ENCODE data around the gene ARHGEF4.
A peak's percentile ranks its signal among the peaks of the same experiment; 100 is the strongest.

The ARHGEF4 gene

GRCh38 chr2:130818809-130819208 is 17.9 kb upstream of the ARHGEF4 start:
- DNase-seq: no peak

- DNase-seq: no peak
Measured at GRCh38 chr2:130819226-130819607, 17.5 kb upstream of the ARHGEF4 start.

- DNase-seq: no peak
Measured at GRCh38 chr2:130819608-130820278, 17.0 kb upstream of the ARHGEF4 start.

- DNase-seq: no peak
Measured at GRCh38 chr2:130820279-130820861, 16.3 kb upstream of the ARHGEF4 start.

- DNase-seq: no peak
Measured at GRCh38 chr2:130821867-130822266, 14.8 kb upstream of the ARHGEF4 start.

DNA sequence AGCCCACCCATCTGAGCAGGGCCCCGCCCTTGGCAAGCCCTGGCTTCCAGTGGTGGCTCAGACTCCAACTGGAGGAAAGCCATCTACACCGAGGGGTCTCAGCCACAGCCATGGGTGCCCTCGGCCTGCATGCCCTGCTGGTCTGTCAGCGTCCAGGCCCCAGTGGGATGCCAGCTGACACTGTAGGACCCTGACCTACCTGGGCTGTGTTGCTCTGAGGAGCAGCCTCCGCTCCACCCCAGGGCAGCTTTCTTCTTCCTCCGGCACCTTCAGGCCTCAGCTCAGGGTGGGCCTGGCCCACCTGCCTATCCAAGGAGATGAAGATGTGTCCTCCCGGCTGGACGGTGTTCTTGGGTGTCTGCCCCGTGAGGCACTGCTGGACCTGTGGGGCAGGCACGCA is 13.9 kb upstream of the ARHGEF4 start:
- DNase-seq: no peak

DNA sequence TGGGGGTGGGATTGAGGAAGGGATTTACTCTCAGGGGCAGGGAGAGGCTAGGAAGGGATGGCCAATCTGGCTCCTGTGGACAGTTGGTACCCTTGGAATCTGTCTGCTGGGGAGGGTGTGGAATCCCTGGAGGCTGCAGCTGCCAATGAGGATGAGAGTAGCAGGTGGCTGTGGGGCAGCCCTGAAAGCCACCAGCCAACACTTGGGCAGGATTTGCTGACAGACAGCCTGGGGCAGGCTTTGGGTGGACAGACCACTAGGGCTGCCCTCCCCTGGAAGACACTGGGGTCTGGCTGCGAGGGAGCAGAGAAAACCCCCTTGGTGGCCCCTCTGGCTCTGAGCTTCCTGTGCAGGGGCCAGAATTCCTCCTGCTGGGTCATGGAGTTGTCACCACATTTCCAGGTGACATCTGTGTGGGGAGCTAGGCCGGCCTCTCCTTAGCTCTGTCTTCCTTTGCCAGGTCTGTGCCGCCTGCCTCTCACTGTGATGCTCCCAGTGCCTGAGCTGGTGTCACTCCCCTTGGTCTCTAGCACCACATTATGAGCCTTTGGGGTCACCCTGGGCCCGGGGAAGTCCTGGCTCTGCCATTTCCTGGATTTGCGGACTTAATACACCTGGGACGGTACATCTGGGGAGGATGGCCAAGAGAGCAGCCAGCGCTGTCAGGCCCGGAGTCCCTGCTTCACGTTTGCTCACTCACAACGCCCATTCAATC is 13.4 kb upstream of the ARHGEF4 start:
- DNase-seq: no peak

- no peak for DNase-seq
Measured at GRCh38 chr2:130823886-130824491, 12.7 kb upstream of the ARHGEF4 start.

DNA sequence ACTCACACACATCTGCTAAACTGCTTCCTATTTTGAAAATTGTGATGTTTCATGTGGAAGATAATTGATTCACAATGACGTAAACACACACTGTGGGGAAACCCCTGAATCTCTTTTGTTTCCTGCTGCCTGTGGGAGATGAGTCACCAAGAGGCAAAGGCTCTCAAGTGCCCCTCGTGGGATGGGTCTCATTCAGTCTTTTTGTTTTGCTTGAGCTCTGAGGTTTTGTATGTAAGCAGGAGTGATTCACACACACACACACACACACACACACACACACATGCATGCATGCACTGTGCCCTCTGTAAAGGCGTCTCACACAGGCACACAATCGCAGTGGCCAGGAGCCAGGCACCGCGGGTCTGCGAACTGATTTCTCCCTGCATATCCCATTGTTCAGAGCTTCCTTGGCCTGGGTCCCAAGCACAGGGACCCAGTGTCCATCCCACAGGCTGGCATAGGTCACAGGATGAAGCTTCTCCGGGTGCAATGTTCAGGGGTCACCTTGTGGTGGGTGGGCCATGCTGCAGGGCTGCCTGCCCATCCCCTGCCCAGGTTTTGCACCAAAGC is 12.1 kb upstream of the ARHGEF4 start:
- peak; percentile 59 for DNase-seq

DNA sequence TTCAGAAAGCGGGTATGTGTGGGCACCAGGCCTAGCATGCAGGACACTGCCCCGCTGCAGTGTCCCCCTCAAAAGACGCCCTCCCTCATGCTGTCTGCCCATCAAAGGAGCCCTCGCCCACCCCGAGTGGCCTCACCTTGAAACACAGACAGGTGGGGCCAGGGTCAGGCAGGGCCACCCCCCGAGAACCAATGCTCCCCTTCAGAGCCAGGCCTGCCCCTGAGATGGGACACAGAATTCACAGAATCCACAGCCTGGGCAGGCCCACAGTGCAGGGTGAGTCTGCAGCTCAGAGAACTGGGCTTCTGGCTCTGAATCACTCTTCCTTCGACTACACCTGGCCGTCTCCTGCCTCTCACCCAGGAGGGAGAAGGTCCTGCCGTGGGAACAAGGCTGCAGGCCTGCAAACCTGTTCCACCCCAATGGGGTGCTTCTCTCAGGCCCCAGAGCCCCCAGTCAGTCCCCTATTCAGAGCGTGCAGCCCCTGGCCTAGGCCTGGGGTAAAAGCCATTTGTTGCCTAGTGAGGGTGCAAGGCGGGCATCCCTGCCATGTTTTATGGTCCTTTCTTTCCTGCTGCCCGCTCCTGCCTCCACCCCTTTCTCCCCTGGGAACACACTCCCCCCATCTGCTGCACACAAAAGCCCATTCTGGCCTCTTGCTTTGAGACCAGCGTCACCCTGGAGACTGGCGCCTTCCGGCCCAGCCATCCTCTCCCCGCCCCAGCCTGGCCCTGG is 11.3 kb upstream of the ARHGEF4 start:
- no peak for DNase-seq

DNA sequence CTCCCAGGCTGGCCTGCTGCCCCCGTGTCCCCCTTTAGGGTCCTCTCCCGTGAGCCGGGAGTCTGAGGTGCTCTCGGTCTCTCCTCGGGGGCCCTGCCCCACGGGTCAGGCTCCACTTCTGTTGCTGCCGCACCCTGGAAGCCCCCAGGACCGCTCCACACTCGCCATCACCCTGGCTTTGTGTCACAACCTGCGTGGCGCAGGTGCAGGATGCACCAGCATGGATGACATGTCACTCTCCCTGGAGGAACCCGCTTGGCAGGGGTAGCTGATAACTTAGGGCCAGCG is 10.8 kb upstream of the ARHGEF4 start:
- no peak for DNase-seq

GRCh38 chr2:130826419-130826818 is 10.3 kb upstream of the ARHGEF4 start:
- DNase-seq: no peak

- no peak for DNase-seq
Measured at GRCh38 chr2:130826821-130827501, 9.8 kb upstream of the ARHGEF4 start.

DNA sequence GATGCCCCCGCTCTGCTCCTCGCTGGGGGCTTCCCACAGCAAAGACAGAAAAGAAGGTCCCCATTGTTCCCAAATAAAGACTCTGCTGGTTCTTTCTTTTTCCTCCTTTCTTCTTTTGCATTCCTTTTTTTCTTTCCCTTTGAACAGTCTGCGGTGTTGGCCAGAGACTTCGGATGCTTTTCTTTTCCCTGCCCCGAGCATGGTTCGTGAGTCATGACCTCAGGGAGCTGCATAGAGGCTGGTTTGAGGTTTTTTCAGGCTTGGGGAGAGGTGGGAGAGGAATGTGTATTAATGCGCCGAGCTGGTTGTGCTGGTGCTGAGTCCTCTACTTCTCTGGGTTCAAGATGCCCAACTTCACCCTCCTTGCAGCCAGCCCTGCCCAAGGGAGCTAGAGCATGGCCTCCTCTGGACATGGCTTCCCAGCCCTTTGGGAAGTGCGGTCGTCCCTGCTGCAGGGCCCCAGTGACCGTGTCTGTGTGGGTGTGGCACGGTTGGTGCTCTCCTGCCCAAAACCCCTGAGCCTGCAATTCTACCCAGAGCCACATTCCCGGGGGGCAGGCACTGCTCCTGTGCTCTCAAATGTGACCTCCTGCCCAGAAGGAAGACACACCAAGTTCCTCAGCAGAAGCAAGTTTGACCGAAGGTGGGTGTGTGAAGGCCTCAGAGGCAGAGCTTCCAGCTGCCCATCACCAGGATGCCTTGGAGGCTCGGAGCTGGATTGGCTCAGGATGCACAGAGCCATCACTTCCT is 9.0 kb upstream of the ARHGEF4 start:
- DNase-seq: no peak

DNA sequence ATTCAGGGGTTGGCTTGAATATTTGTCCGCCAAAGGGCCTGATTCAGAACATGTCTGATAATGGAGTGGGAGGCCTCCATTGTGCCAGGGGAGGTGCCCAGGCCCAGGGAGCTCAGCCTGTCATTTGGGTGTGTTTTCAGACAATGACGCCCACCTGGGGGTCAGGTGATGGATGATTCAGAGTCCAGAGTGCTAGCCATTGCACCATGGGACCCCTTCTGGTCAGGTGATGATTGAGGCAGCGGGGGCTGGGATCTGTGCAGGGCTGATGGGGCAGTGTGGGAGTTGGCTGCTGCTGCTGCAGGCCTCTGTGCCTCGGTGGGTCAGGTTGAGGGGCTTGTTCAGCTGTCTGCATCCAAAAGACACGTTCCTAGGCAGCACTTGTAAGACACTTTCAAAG is 8.3 kb upstream of the ARHGEF4 start:
- DNase-seq: no peak

- no peak for DNase-seq
Measured at GRCh38 chr2:130829015-130829414, 7.7 kb upstream of the ARHGEF4 start.

GRCh38 chr2:130830538-130830937 is 6.2 kb upstream of the ARHGEF4 start:
- DNase-seq: no peak

DNA sequence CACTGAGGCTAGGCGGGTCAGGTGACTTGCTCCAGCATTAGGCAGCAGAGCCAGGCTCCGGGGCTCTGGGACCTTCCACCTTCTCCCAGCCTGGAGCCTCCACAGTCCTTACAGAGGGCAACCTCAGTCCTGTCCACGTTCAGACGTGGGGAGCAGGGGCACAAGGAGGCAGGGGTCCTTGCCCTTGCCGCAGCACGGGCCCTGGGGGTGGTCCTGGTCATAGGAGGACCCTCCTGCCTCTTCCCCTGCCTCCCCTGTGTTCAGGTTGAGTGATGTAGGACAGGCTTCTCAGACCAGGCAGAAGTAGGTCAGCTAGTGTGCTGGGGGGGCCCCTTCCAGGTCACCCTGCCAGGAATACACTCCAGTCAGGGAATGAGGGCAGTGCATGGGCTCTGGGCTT is 5.4 kb upstream of the ARHGEF4 start:
- DNase-seq: no peak

DNA sequence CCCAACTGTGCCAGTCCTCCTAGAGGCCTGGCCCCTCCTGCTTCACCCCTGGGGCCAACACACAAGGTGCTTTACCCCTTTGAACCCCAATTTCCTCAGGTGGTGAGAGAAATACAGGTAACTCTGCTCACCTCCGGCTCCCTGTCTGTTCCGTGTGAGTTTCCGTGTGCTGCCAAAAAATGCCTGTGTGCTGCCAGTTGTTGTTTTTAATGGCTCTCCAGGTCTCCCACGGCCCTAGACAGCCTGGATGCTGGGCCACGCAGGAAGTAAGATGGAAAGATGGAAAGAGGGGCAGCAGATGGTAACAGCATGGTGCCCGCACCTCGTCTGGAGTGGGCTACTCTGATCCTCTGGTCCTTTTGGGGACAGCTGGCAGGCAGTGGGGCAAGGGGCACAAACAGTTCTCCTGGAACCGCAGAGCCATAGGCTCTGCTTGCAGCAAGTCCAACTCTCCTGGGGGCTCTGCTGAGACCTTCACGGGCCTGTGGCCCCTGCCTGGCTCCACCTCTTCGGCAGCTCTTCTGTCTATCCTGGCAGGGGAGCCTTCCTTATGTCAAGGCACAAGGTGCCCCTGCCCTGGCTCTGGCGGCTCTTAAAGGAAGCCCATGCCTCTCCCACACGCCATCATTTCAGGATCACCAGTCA is 4.3 kb upstream of the ARHGEF4 start:
- DNase-seq: no peak

DNA sequence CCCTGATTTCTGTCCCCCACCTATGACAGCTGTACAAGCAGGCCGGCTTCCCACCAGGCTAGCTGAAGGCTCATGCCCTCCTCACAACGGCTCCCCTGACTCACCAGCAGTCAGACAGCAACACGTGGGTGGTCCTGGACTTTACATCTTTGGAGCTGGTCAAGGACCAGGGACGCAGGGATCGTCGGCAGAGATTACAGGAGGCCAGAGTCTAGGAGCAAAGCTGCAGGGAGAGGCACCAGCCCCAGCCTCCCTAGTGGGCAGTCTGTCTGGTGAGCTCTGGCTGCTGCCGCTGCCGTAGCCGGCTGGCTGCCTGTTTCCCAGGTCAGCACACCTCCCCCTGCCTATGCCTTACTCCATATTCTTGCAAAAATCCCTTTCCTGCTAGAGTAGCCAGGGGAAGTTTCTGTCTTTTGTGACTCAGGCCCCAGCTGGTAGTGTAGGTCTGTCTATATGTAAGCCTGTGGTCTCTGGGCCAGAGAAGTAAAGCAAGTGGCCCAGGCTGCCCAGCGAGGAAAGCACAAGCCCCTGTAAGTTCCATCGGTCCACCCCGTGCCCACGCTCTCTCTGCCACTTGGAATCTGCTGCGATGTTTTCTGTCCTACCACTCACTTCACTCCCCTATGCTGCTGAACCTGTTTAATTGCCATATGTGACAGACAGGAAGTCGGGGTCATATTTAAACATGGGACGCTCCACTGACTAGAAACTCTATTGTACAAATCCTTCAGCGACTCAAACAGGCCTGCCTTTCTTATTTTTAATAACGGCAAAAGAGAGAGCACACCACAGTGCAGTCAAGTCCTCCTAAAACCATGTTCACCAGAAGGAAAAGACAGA is 2.4 kb upstream of the ARHGEF4 start:
- DNase-seq: no peak

Measured in effector CD4-positive, alpha-beta T cell (primary cell).